Retina (tissue), 1 donor: ENCODE data around the gene ANKRD27.
"Not testable (repeated sequence)": the region's sequence is repeated elsewhere in the genome, so short reads cannot be mapped to it uniquely, and the experiment has no call there.

Experiments used
- DNase-seq: peaks from one replicate; pipeline ENCODE4 v3.0.0-alpha.2; 2016

Gene ANKRD27

DNA sequence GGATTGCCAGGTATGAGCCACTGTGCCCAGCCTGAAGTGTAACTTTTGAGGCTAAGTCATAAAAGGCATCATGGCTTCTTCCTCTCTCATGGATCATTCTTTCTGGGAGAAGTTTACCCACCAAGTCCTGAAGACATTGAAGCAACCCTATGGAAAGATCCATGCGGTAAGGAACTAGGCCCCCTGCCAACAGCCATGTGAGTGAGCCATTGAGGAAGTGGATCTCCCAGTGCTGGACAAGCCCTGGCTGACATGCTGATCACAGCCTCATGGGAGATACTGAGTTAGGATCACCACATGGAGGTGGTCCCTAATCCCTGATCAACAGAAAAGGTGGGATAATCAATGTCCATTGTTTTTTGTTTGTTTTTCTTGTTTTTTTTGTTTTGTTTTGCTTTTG lies 13.3 kb upstream of the ANKRD27 start:
- no peak for DNase-seq

DNA sequence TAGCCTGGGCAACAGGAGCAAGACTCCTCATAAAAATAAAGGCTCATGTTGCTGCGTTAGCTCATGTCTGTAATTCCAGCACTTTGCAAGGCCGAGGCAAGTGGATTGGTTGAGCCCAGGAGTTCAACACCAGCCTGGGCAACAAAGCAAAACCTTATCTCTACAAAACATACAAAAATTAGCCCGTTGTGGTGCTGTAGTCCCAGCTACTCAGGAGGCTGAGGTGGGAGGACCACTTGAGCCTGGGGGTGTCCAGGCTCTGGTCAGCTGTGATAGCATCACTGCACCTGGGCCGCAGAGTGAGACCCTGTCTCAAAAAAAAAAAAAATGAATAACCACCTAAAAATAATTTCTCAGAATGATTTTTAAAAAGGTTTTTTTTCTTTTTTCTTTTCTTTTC lies 12.7 kb upstream of the ANKRD27 start:
- no peak for DNase-seq

DNA sequence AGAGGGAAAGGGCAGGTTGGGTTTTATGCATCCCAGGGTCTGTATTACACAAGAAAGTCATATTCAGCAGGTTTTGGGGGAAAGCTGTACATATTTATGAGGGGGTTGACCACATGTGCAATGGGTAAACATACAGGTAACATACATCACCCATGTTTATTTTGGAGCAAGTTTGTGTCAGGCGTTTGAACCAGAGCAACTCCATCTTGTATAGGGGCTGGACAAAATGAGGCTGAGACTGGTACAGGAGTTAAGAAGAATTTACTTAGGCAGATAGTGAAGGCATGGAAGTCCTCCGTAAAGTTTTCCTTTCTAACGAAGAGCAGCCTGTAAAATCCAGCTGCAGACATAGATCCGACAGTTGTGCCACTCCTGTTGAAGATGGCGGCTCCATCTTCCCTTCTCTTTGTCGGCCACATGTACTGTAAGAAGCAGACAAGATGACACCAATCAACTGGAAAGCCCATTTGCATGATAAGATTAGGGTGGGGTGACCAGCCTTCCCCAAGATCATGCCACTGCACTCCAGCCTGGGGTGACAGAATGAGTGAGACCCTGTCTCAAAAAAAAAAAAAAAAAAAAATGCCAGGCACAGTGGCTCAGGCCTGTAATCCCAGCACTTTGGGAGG lies 12.0 kb upstream of the ANKRD27 start:
- DNase-seq, result no peak

DNA sequence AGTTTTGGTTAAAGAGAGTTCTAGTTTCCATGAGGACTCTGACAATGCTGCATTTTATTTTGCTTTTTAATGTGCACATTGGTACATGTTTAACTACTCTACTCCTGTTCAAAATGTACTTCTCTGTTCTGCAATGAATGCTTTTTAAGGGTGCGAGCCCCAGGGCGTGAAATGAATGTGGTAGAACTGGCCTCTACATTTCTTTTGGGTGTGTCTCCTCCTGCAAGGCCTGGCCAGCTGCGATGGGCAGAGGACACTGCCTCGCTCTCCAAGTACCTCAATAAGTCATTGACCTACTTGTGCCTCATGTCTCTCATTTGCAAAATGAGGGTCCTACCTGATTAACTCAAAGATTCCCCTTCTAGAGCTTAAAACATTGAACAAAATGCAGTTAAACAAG lies 7.3 kb upstream of the ANKRD27 start:
- DNase-seq, result no peak

DNA sequence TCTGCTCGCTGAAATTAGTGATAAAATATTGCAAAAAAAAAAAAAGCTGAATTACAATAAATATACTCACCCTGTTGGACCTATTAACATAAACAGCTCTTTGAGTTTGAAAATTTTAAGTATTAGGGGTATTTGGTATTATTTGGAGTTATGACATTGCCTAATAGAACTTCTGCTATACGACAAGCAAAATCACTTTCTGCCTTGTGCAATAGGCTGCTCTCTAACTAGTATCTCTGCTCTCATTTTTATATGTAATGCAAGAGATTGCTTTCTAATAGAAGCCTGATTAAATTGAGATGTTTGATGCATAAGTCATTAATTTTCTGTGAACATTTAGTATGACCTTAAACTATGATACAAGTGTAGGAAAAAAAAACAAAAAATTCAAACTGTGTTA lies 6.0 kb upstream of the ANKRD27 start:
- DNase-seq, result no peak

DNA sequence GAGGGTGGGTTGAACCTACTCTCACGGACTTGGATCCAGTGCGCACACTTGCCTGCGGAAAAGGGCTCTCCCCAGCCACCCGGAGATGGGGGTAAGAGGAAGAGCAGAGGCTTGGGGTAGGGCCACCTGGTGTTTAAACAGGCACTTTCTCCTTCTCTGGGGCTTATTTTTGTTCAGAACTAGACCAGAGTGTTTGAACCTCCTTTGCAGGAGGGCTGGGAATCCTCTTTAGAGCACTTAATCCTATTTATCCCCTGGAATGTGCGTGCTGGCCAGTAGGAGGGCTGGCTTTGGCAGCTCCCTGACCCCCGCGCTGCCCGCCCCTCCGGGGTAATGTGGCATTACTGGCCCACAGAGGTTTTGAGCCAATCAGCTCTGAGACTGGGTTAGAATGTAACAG lies 2.7 kb upstream of the ANKRD27 start:
- DNase-seq, result peak; percentile 50

DNA sequence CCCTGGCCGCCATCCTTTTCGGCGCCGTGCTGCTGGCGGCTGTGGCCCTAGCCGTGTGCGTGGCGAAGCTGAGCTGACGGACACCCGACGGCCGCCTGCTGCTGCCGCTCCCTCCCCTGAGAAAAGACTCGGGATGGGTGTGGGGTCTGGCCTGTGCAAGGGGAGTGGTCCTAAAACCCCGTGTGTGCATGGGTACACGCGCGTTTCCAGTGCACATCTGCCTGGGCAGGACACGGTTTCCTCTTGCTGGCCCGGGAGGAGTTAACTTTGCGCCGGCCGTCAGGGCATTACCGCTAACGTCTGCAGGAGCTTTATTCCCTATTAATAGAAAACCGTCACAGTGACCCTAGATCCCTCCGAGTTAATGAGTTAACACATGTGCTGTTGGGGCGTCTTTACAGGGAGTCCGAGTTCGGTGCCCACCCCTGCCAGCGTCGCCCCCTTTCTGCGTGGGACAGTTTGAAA lies 1.9 kb upstream of the ANKRD27 start:
- DNase-seq, result peak; percentile 40

DNA sequence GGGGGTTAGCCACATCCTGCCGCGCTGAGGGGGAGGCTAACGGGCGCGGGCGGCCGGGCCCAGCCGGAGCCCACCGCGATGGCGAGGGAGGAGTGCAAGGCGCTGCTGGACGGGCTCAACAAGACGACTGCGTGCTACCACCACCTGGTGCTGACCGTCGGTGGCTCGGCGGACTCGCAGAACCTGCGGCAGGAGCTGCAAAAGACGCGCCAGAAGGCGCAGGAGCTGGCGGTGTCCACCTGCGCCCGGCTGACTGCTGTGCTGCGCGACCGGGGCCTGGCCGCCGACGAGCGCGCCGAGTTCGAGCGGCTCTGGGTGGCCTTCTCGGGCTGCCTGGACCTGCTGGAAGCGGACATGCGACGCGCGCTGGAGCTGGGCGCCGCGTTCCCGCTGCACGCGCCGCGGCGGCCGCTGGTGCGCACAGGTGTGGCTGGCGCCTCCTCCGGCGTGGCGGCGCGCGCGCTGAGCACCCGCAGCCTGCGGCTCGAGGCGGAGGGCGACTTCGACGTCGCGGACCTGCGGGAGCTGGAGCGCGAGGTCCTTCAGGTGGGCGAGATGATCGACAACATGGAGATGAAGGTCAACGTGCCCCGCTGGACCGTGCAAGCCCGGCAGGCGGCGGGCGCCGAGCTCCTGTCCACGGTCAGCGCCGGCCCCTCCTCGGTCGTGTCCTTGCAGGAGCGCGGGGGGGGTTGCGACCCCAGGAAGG lies 1.4 kb upstream of the ANKRD27 start:
- peak; percentile 60 for DNase-seq

DNA sequence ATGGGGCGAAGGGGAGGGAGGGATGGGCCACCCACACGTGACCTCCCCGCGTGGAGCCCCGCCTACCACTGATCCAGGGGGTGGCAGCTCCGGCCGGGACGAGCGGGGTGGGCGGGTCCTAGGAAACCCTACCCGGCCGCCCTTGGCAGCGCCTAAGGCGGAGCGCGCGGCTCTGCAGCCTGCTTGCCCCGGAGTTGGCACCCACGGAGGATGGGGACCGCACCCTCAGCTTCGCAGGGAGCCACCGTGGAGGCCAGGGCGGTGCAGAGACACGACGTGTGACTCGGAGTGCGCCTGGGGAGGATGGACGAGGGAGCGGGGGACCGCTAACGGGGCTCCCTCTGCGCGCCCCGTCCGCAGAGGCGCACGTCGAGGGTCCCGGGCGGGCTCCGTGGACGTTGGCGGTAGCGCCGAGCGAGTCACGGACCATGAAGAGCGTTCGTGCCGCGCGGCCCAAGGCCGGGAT lies 773 bp upstream of the ANKRD27 start, which contains the start of gene RGS9BP:
Gene RGS9BP, plus strand, starts transcription at position 129 of the 466 bp plus-strand sequence. CDS start 416 bp downstream, outside the sequence.
- DNase-seq, result no peak

DNA sequence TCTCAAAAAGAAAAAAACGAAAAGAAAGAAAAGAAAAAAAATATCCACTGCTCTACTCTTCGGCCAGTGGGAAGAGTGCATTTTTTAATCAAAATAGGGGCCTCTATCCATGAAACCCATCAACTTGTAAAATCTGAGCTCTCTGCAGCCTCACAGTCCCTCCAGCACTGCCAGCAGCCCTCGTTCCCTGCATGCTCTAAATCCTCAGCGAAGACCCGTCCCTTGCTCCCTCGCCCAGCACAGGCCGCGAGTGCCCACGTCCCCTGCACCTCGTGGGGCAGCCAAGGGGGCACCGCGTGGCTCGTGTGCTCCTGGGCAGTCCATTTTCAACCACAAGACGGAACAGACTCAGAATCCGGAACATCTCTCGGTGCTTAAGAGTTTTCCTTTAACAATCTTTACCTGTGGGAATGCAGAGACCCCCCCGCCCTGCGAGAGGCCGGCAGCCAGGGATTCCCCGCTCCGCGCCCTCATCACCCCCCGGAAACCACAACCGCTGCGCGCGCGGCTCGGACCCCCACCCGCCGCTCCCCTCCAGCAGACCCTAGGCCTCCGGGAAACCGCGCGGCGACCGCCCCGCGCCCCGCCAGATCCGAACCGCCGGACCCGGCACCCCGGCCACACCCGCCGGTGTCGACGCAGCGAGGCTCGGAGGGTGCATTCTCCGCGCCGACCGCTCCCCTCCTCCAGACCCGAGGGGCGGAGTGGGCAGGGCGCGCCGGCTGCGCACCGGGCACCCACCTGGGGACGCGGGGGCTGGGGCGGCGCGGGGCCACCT lies 638 bp downstream of the ANKRD27 start:
- peak; percentile 54 for DNase-seq

DNA sequence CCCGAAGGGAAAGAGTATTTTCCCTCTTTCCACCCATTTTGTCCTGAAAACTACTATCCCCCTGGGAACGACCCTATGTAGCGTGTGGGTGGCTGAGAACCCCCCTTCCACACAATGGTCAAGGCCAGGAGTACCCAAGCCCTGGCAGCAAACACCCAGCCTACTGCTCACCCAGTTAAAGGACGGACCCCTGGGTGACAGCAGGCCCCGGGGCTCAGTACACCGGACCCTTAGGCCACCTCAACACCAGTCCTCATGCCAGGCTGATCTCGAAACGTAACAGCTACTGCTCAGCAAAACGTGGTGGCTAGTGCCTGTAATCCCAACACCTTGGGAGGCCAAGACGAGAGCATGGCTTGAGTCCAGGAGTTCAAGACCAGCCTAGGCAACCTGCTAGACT lies 1.4 kb downstream of the ANKRD27 start:
- DNase-seq, result peak; percentile 12

DNA sequence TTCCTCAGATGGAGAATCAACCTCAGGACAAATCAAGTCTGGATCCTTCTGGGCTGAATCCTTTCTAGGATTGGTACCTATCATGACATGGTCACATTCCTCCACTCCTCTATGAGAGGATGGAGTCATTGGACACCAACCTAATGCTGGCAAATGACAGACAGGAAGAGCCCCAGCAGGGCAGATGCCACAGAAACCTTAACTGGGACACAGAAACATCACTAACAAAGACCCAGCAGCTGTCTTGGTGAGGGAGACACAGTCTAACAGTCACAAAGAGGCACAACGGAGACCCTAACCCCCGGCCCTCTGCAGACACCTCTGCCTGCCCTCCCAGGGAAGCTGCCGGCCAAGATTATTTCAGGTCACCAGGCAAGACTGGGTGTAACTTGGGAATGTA lies 2.1 kb downstream of the ANKRD27 start:
- DNase-seq, result peak; percentile 28

DNA sequence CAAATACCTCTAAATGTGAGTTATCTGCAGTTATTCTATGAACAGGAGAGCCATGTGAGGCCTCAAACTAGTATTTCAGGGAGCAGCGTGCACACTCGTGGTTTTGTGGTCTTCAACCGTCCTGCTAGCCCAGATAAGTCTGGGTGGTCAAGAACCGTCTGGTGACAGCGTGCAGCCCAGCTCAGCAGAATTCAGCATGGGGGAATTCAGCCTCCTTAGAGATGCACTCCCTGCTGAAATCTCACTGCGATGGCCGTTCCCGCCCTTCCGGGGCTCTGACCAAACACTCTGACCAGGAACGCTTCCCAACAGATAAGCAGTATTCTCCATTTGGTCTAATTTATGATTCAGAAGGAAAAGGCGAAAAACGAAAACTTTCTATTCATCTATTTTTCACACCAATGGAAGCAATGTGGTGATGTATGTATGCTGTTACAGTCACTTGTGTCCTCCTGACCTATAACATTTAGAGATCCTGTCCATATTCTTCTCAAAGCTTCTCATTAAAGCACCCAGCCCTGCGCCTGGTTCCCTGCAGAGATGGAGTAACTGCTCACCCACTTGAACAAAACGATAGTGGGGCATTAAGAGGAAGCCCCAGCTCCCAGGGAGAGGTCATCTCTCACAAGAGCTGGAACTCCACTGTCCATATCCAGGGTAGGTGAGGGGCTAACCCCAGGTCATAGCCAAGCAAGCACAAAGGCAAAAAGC lies 2.9 kb downstream of the ANKRD27 start:
- no peak for DNase-seq

DNA sequence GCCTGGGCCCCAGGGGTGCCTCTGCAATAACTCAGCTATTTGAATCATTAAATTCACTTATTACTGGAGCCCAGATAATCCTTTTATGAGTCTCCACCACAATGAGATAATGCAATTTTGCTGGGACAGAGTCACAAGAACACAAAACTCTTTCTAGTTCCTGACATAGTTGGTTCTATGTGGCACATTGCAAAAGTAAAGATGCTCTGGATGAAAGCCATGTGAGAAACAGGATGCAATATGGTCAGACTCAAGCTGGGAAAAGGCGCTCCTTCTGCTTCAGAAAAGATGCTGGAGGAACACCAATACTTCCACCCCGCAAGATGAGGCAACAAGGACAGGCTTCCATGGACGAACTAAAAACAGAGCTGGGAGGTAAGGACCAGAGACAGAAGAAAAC lies 5.7 kb downstream of the ANKRD27 start:
- DNase-seq, result no peak

DNA sequence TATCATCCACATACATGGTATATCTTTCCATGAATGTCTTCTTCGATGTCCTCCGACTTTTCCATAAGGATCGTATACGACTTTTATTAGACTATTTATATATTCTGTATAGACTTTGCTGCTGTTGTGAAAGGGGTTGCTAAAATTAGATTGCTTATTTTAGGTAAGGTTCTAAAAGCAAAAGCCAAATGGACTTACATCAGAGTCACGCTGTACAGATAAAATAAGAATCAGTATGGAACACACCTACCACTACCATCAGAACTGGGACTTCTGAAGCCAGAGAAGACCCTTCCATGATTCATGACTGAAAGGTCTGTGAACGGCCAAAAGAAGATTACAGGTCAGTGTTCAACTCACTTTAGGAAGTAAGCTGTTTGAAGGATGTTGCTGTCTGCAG lies 8.9 kb downstream of the ANKRD27 start:
- DNase-seq, result no peak

DNA sequence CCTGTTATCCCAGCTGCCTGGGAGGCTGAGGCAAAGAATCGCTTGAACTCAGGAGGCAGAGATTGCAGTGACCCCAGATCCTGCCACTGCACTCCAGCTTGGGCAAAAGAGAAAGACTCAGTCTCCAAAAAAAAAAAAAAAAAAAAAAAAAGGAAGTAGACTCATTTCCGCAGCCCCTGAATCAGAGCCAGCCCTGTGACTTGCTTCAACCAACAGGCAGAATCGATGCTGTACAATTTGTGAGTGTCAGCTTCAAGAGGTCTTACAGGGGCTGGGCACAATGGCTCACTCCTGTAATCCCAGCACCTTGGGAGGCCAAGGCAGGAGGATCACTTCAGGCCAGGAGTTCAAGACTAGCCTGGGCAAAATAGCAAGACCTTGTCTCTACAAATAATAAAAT lies 12.8 kb downstream of the ANKRD27 start:
- no peak for DNase-seq

DNA sequence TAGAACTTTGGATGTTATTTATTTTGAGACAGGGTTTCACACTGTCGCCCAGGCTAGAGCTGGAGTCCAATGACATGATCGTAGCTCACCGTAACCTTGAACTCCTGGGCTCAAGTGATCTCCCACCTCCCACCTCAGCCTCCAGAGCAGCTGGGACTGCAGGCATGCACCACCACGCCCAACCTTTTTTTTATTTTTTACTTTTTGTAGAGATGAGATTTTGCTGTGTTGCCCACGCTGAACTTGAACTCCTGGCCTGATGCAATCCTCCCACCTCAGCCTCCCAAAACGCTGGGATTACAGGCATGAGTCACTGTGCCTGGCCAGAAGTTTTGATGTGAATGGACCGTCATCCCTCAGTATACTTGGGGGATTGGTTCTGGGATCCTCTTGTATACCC lies 13.7 kb downstream of the ANKRD27 start:
- DNase-seq, result no peak

DNA sequence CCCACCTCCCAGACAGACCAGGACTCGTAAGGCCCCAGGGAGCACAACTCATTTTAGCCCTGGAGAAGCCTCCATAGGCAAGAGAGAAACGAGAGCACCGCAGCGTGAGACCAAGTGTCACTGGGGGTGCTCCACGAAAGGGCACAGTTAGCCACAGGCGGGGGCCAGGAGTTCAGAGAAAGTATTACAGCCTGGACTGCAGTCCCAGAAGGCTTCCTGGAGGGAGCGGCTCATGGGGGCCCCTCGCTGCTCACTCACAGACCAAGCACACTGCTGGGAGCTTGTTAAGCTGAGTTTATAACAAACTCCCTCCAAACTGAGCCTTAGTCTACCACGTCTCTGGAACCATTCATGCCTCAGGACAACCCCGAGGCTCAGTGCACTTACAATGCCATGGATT lies 16.5 kb downstream of the ANKRD27 start:
- no peak for DNase-seq

DNA sequence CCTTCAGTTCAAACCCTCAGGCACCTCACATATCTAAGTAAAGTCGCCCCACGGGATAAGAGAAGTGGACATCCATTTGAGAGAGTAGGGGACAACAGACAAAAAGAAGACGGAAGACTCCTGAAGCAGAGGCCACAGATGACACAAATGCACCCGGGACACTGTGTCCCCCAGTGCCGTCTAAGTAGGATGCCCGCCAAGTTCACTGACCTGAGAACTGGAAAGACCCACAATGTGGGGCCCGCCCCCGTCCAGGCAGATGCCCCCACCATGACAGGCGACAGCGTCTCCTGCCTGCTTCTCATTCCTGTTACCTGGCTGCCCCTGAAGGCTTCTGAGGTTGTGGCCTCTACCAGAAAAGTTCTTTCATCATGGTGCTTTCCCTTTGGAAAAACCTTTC lies 16.9 kb downstream of the ANKRD27 start:
- no peak for DNase-seq

DNA sequence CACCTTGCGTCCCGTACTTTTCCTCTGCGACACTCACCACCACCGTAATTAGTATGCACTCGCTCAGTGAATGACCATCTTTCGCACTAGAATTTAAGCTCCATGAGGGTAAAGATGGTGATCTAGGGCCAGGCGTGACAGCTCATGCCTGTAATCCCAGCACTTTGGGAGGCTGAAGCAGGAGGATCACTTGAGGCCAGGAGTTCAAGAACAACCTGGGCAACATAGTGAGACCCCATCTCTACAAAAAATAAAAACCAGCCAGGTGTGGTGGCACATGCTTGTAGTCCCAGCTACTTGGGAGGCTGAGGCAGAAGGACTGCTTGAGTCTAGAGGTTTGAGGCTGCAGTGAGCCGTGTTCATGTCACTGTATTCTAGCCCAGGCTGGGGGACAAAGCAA lies 18.6 kb downstream of the ANKRD27 start:
- not testable (repeated sequence) for DNase-seq

DNA sequence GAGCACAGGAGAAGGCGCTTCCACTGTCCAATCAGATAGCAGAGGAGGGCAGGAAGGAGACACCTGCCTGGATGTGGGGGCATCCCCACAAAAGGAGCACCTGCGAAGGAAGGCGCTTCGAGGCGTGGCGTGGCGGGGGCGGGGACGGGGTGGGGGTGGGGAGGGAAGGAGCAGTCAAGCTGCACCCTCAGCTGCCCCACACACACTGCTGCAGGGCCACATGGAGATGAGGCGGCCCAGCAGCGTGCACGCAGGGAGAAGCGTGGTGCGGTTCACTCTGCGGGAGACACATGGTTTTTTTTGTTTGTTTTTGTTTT lies 21.4 kb downstream of the ANKRD27 start:
- no peak for DNase-seq

DNA sequence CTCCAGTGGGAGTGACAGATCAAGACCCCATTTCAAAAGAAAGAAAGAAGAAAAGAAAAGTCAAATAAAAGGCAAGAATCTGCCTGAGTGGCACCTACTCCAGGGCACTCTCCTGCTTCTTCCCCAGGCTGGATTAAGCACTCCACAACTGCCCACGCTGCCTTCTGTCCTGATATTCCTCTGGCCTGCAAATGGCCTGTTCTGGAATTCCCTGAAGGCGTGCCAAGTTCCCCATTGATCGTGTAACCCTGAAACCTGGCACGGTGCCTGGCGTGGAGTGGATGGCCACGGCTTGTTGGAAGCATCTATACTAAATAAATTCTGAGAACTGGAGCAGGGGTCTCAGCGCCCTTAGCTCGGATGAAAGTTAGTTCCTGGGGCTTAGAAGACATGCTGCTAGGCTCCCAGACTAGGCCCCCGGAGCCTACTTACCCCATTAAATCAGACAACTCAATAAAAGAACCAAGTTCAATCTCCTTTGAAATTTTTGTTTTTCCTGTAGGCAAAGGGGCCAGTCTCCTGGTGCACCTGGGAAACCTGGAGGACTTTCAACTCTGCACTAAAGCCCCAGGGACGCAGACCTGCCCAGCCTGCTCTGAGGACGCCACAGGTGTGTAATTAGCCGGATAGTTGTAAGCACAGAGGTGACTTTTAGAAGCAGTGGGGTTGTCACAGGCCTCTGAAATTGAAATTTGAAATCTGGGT lies 21.9 kb downstream of the ANKRD27 start:
- DNase-seq, result no peak

DNA sequence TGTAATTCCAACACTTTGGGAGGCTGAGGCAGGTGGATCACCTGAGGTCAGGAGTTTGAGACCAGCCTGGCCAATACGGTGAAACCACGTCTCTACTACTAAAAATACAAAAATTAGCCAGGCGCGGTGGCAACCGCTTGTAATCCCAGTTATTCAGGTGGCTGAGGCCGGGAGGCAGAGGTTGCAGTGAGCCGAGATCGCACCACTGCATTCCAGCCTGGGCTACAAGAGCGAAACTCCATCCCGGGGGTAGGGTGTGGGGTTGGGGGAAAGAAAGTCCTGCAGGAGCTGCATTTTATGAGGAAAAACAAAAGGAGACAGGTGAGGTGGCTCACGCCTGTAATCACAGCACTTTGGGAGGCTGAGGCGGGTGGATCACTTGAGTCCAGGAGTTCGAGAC lies 22.6 kb downstream of the ANKRD27 start:
- not testable (repeated sequence) for DNase-seq
